ENCODE measurements around the gene ANKMY2. TPM values are rescaled to one million over a fixed set of nuclear protein-coding genes. Genes with fewer than 3 reads are reported as not detected.

ANKMY2 gene
- total RNA-seq, 4 donors from 2014 or later, result 5.2 to 16.2 (median 9.4) TPM

DNA sequence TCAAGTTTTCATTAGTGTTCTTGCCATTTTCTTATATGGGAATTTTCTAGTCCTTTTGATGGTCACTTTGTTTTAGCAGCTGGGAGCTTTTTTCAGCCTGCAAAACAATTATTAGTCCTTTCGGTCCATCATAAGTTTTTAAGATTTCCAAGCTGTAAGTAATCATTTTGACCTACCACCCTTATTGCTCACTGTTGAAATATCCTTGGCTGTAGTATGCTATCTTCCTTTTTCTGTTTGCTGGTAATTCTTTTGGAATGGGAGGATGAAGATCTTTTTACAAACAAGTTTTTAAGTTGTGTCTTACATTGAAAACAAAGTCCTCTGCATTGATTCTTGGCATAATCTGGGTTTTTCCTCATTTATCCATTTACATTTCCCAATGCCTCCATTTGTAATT lies 24.5 kb upstream of the ANKMY2 start:
- 66% methylated on average over 1 of the region's 1 CpG for WGBS
- TF ChIP-seq POLR2A (IDR thresholded peaks at IDR 0.05) (no peak), POLR2AphosphoS5 (IDR thresholded peaks at IDR 0.05) (no peak), CTCF (IDR thresholded peaks at IDR 0.05) (no peak), EP300 (IDR thresholded peaks at IDR 0.05) (no peak)
- Histone ChIP-seq H3K27ac (no peak overlapping the region), H3K4me1 (peaks cover 23% of the 10 kb centered on the region), H3K27me3 (no peaks in the 10 kb centered on the region), H3K4me3 (no peak overlapping the region), H3K36me3 (peaks cover 3% of the 10 kb centered on the region), H3K9me3 (no peaks in the 10 kb centered on the region)
- DNase-seq (ENCODE audit: low spot score in 2 of 2), result no peak

DNA sequence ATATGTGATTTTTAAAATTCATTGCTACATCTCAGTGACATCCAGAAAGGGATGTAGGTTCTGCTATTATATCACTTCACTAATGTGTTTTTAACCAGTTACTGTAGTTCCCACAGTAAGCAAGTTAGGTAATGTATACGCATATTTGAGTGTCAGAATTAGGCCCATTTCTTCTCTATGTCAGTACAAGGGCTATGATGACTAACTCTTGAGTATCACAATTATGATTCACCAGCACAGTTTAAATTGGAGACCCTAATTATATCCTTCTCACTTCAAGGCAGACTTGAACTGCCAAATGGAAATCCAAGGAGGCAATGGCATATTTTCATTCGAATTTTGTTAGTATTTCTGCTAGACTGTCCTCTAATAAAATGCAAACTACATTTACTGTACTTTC lies 24.0 kb upstream of the ANKMY2 start:
- no peak overlapping the region for H3K27ac ChIP-seq
- WGBS, result 89% methylated on average over 2 of the region's 2 CpGs
- H3K36me3 ChIP-seq, result peaks cover under 1% of the 10 kb centered on the region
- no peak for TF ChIP-seq EP300 (IDR thresholded peaks at IDR 0.05)
- no peak for TF ChIP-seq POLR2A (IDR thresholded peaks at IDR 0.05)
- TF ChIP-seq CTCF (IDR thresholded peaks at IDR 0.05), result no peak
- no peak for TF ChIP-seq POLR2AphosphoS5 (IDR thresholded peaks at IDR 0.05)
- H3K4me3 ChIP-seq, result no peak overlapping the region
- H3K27me3 ChIP-seq, result no peaks in the 10 kb centered on the region
- no peaks in the 10 kb centered on the region for H3K9me3 ChIP-seq
- peaks cover 23% of the 10 kb centered on the region for H3K4me1 ChIP-seq
- no peak for DNase-seq (ENCODE audit: low spot score in 2 of 2)

- Histone ChIP-seq H3K27me3 (no peaks in the 10 kb centered on the region), H3K9me3 (no peaks in the 10 kb centered on the region), H3K4me3 (no peak overlapping the region), H3K27ac (peak overlapping the region; percentile 79), H3K36me3 (no peaks in the 10 kb centered on the region), H3K4me1 (peaks cover 23% of the 10 kb centered on the region)
- TF ChIP-seq POLR2A (IDR thresholded peaks at IDR 0.05) (no peak), EP300 (IDR thresholded peaks at IDR 0.05) (no peak), CTCF (IDR thresholded peaks at IDR 0.05) (no peak), POLR2AphosphoS5 (IDR thresholded peaks at IDR 0.05) (no peak)
- no peak for DNase-seq (ENCODE audit: low spot score in 2 of 2)
- 85% methylated on average over 5 of the region's 5 CpGs for WGBS
These were observed 23.4 kb upstream of the ANKMY2 start for GRCh38 chr7:16668978-16669377.

DNA sequence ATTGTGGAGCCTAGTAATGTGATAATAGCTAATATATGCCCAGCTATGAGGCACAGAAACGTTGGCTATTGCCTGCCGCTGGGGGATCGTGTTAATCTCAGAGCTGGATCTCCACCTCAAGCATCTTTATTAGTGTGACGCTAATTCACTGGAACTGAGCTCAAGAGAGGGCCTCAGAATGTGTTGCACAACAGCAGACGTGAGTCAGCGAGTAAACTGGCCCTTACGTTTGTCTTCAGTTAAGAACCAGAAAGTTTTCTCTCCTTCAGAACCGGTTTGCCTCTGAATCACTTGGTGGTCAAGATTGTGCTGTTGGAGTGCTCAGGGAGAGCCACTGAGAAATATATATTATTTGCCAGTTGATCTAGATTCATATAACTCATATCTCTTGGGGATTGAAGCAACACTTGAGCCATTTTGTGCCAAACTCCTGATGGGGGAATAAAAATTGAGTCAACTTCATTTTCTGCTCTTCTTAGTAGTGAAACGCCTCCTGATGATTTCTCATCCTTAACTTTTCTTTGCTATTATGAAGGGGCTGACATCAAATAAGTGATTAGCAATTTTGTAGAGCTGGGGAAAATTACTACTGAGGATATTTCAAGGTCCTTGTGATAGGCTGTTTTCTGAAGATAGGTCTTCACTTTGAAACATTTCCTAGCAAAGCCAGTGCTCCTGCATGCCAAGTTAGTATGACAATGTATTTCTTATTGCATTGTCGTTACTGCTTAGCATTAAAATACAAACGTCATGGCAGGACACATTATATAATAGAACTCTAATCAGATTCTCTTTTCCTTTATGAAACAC lies 22.7 kb upstream of the ANKMY2 start:
- TF ChIP-seq POLR2A (IDR thresholded peaks at IDR 0.05), result no peak
- no peak for TF ChIP-seq CTCF (IDR thresholded peaks at IDR 0.05)
- peak in 1 of 3 donors; percentile 53 for TF ChIP-seq POLR2AphosphoS5 (IDR thresholded peaks at IDR 0.05)
- Histone ChIP-seq H3K36me3 (no peaks in the 10 kb centered on the region), H3K27me3 (no peaks in the 10 kb centered on the region), H3K9me3 (no peaks in the 10 kb centered on the region), H3K27ac (peak overlapping the region; percentile 79), H3K4me1 (peaks cover 23% of the 10 kb centered on the region), H3K4me3 (no peak overlapping the region)
- WGBS, result 37% methylated on average over 11 of the region's 11 CpGs
- DNase-seq (ENCODE audit: low spot score in 2 of 2), result peak in 1 of 2 donors; percentile 82

DNA sequence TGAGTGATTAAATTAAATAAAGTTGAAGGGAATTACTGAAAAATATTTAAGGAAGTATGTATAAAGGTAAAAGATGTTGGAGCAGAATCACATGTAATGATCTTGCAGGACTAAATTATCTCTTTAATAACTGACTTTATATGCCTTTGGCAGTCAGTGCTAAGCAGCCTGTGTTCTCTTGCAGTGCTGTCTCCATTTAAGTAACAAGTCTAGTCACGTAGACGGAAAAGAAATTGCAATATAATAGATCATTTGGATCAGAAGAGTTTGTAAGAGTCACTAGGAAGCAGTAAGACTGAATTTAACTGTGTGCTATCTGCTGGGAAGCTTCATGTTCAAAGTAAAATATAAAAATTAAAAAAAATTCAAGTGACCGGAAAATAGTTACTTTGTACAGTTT lies 21.8 kb upstream of the ANKMY2 start:
- DNase-seq (ENCODE audit: low spot score in 2 of 2), result no peak
- no peak overlapping the region for H3K4me3 ChIP-seq
- H3K27me3 ChIP-seq, result no peaks in the 10 kb centered on the region
- peaks cover 27% of the 10 kb centered on the region for H3K4me1 ChIP-seq
- peak overlapping the region; percentile 79 for H3K27ac ChIP-seq
- TF ChIP-seq EP300 (IDR thresholded peaks at IDR 0.05), result no peak
- no peak for TF ChIP-seq POLR2A (IDR thresholded peaks at IDR 0.05)
- TF ChIP-seq CTCF (IDR thresholded peaks at IDR 0.05), result no peak
- TF ChIP-seq POLR2AphosphoS5 (IDR thresholded peaks at IDR 0.05), result no peak
- no peaks in the 10 kb centered on the region for H3K9me3 ChIP-seq
- no peaks in the 10 kb centered on the region for H3K36me3 ChIP-seq
- WGBS, result 58% methylated on average over 3 of the region's 3 CpGs

All from suprapubic skin (tissue), 4 donors.